Activated T-helper 1 cell treated with Interleukin-2 at 50 U/mL for 16 hours (primary cell): Measurements from ENCODE around the gene FCAR.
"Not testable (repeated sequence)": the region's sequence is repeated elsewhere in the genome, so short reads cannot be mapped to it uniquely, and the experiment has no call there.

Experiments
- DNase-seq: peaks from one replicate; pipeline ENCODE4 v3.0.0-alpha.2; 2020; ENCODE audit warnings: low read depth

The FCAR gene

GRCh38 chr19:54873990-54874389 is at the start of gene FCAR:
Gene FCAR (plus strand): TSS chr19:54874235. CDS start chr19:54874290, 55 bp downstream.
- no peak for DNase-seq

GRCh38 chr19:54824416-54824815 is 49.6 kb upstream of the FCAR start:
- not testable (repeated sequence) for DNase-seq

- DNase-seq: not testable (repeated sequence)
Observed at GRCh38 chr19:54825326-54825725, 48.7 kb upstream of the FCAR start.

GRCh38 chr19:54828064-54828463 is 46.0 kb upstream of the FCAR start:
- DNase-seq: not testable (repeated sequence)

- not testable (repeated sequence) for DNase-seq
Observed at GRCh38 chr19:54832496-54832895, 41.5 kb upstream of the FCAR start, which contains the start of gene KIR2DS4. Gene KIR2DS4 (plus strand): TSS chr19:54832676.

- not testable (repeated sequence) for DNase-seq
Observed at GRCh38 chr19:54835126-54835525, 38.9 kb upstream of the FCAR start.

GRCh38 chr19:54837522-54837921 is 36.5 kb upstream of the FCAR start:
- not testable (repeated sequence) for DNase-seq

GRCh38 chr19:54843171-54843570 is 30.9 kb upstream of the FCAR start:
- not testable (repeated sequence) for DNase-seq

- DNase-seq: not testable (repeated sequence)
Observed at GRCh38 chr19:54850061-54850640, 23.9 kb upstream of the FCAR start, which contains the start of gene KIR3DL2. Gene KIR3DL2 (plus strand): TSS chr19:54850443. CDS start chr19:54850476, 33 bp downstream.

- no peak for DNase-seq
Observed at GRCh38 chr19:54850930-54851329, 23.1 kb upstream of the FCAR start.

- DNase-seq: no peak
Observed at GRCh38 chr19:54851353-54851752, 22.7 kb upstream of the FCAR start.

- not testable (repeated sequence) for DNase-seq
Observed at GRCh38 chr19:54855241-54855640, 18.8 kb upstream of the FCAR start.

- not testable (repeated sequence) for DNase-seq
Observed at GRCh38 chr19:54858476-54858875, 15.6 kb upstream of the FCAR start.

- not testable (repeated sequence) for DNase-seq
Observed at GRCh38 chr19:54859421-54859820, 14.6 kb upstream of the FCAR start.

- DNase-seq: not testable (repeated sequence)
Observed at GRCh38 chr19:54863459-54863858, 10.6 kb upstream of the FCAR start.

GRCh38 chr19:54871696-54872095 is 2.3 kb upstream of the FCAR start:
- no peak for DNase-seq

GRCh38 chr19:54875506-54875905 is 1.5 kb downstream of the FCAR start:
- no peak for DNase-seq

GRCh38 chr19:54877471-54877870 is 3.4 kb downstream of the FCAR start:
- no peak for DNase-seq

GRCh38 chr19:54881884-54882283 is 7.8 kb downstream of the FCAR start:
- DNase-seq: no peak

GRCh38 chr19:54882758-54883157 is 8.7 kb downstream of the FCAR start:
- DNase-seq: no peak

- DNase-seq: no peak
Observed at GRCh38 chr19:54883228-54883627, 9.2 kb downstream of the FCAR start.

- DNase-seq: no peak
Observed at GRCh38 chr19:54888239-54888638, 14.2 kb downstream of the FCAR start.

- no peak for DNase-seq
Observed at GRCh38 chr19:54889566-54889965, 15.5 kb downstream of the FCAR start.

GRCh38 chr19:54893406-54893805 is 19.4 kb downstream of the FCAR start:
- no peak for DNase-seq
